CD4-positive, alpha-beta memory T cell (primary cell): ENCODE results near the gene C19orf53. TPM values are rescaled to one million over a fixed set of nuclear protein-coding genes. Genes with fewer than 3 reads are reported as not detected.
"Not testable (repeated sequence)": the region's sequence is repeated elsewhere in the genome, so short reads cannot be mapped to it uniquely, and the experiment has no call there.

ENCODE experiments used
- CTCF ChIA-PET: fragments of 350-600 bp; sonication (Branson Sonifier 250); formaldehyde crosslinking; loops from one replicate; lab custom pipeline; 2021; ENCODE audit warnings: inconsistent platforms; ENCODE audit not compliant: partially characterized antibody; lab: Charles Lee
- POLR2A ChIA-PET: fragments of 350-600 bp; sonication (Branson Sonifier 250); formaldehyde crosslinking; loops from one replicate; lab custom pipeline; 2021; ENCODE audit not compliant: partially characterized antibody; lab: Charles Lee
- DNase-seq, 5 donors: peaks; one replicate each; pipeline versions ENCODE4 v3.0.0 to v3.0.0-alpha.2; 2020 to 2022; ENCODE audit warnings: mixed read lengths in 1 of 5
- H3K27ac ChIP-seq: one replicate; pipeline ENCODE4 v1.7.0; 2013; ENCODE audit warnings: low read depth, low read length
- H3K27me3 ChIP-seq: 2 replicates; pipeline ENCODE4 v1.7.0; 2013; ENCODE audit warnings: mild to moderate bottlenecking, low read length, moderate library complexity; ENCODE audit not compliant: insufficient read depth
- H3K36me3 ChIP-seq: 2 replicates; pipeline ENCODE4 v1.7.0; 2013; ENCODE audit warnings: mild to moderate bottlenecking, low read length, moderate library complexity; ENCODE audit not compliant: insufficient read depth
- H3K4me1 ChIP-seq: 2 replicates; pipeline ENCODE4 v1.7.0; 2013; ENCODE audit warnings: mild to moderate bottlenecking, low read length, moderate library complexity; ENCODE audit not compliant: insufficient read depth
- H3K4me3 ChIP-seq, 2 donors: one replicate each; pipeline ENCODE4 v1.7.0; 2013; ENCODE audit warnings: low read length in 2 of 2, mild to moderate bottlenecking in 1 of 2
- H3K9me3 ChIP-seq, 2 donors: one replicate each; pipeline ENCODE4 v1.7.0; 2013; ENCODE audit warnings: low read length in 2 of 2, control low read depth in 1 of 2; ENCODE audit not compliant: control insufficient read depth in 1 of 2
- H3K27ac Mint-ChIP-seq, 7 donors: one replicate each; pipeline ENCODE4 v1.8.0; 2020 to 2021; ENCODE audit warnings: mixed read lengths in 7 of 7, mild to moderate bottlenecking in 6 of 7, inconsistent platforms in 3 of 7, moderate library complexity in 3 of 7
- H3K27me3 Mint-ChIP-seq, 2 donors: one replicate each; pipeline ENCODE4 v1.8.0; 2020 to 2021; ENCODE audit warnings: mixed read lengths in 2 of 2
- H3K36me3 Mint-ChIP-seq, 2 donors: one replicate each; pipeline ENCODE4 v1.8.0; 2020 to 2021; ENCODE audit warnings: mixed read lengths in 2 of 2, inconsistent platforms in 1 of 2, mild to moderate bottlenecking in 1 of 2
- H3K4me1 Mint-ChIP-seq, 4 donors: one replicate each; pipeline ENCODE4 v1.8.0; 2020 to 2021; ENCODE audit warnings: mixed read lengths in 4 of 4, mild to moderate bottlenecking in 1 of 4
- H3K4me3 Mint-ChIP-seq, 8 donors: one replicate each; pipeline ENCODE4 v1.8.0; 2020 to 2021; ENCODE audit warnings: mixed read lengths in 8 of 8, mild to moderate bottlenecking in 7 of 8, moderate library complexity in 6 of 8, inconsistent platforms in 3 of 8
- H3K9me3 Mint-ChIP-seq, 8 donors: one replicate each; pipeline ENCODE4 v1.8.0; 2020 to 2021; ENCODE audit warnings: mixed read lengths in 8 of 8, mild to moderate bottlenecking in 5 of 8, inconsistent platforms in 3 of 8, moderate library complexity in 1 of 8
- intact Hi-C: fragments of 100-400 bp; cut with micrococcal nuclease; formaldehyde crosslinking; loops from one replicate; pipeline ENCODE4 v1.15.1; 2023
- polyA plus RNA-seq, 2 donors: library from polyadenylated mRNA; unstranded; fragments of 300-500 nt; fragmentation: Illumina TruSeq; gene quantifications; one replicate each; pipeline ENCODE4 v1.2.3, GENCODE V29; 2021
- total RNA-seq, 2 experiments: library from RNA; stranded (reverse); gene quantifications; one replicate each; pipeline ENCODE4 v1.2.3, GENCODE V29; 2021

The C19orf53 gene
- total and polyA plus RNA-seq, 4 experiments from 2014 or later: 84.3 to 257 (median 146) TPM

GRCh38 chr19:13783565-13784500 lies 9.6 kb downstream of the C19orf53 start:
- POLR2A ChIA-PET: interaction anchor here (1.0 to 8.4 kb wide), 8 partner anchors 9 to 78 kb away, joined by 3 to 153 read pairs (median 5); partner anchors contain the start of gene ZSWIM4
- H3K9me3 ChIP-seq: no peaks in the 10 kb centered on the region
- Mint-ChIP-seq H3K4me3 (no peak overlapping the region), H3K36me3 (peaks cover 0 to 7% of the 10 kb centered on the region in 2 donors), H3K27ac (no peak overlapping the region), H3K27me3 (no peaks in the 10 kb centered on the region), H3K9me3 (no peaks in the 10 kb centered on the region), H3K4me1 (peaks cover 8 to 31% (median 19%) of the 10 kb centered on the region in 4 donors)
- H3K36me3 ChIP-seq: peaks cover 6% of the 10 kb centered on the region
- H3K4me1 ChIP-seq: peaks cover 32% of the 10 kb centered on the region
- DNase-seq: no peak
- no peak overlapping the region for H3K4me3 ChIP-seq
- no peak overlapping the region for H3K27ac ChIP-seq
- CTCF ChIA-PET: interaction anchor here (0.6 to 10.8 kb wide), 22 partner anchors 9 to 348 kb away, joined by 3 to 307 read pairs (median 4); partner anchors contain the start of genes C19orf53 and MRI1
- intact Hi-C loops: no loop called here
- H3K27me3 ChIP-seq: no peaks in the 10 kb centered on the region

GRCh38 chr19:13784731-13785452 lies 10.6 kb downstream of the C19orf53 start:
- POLR2A ChIA-PET: interaction anchor here (1.3 to 8.4 kb wide), 4 partner anchors 52 to 77 kb away, joined by 5 to 153 read pairs (median 62); no protein-coding TSS in a partner anchor
- Mint-ChIP-seq H3K4me3 (peak overlapping the region in 7 of 8 donors; percentile 21 to 70 (median 64)), H3K27ac (peak overlapping the region; percentile 12 to 91 (median 80))

GRCh38 chr19:13788991-13789390 lies 14.7 kb downstream of the C19orf53 start:
- H3K27me3 Mint-ChIP-seq: no peaks in the 10 kb centered on the region
- peaks cover 20 to 51% (median 31%) of the 10 kb centered on the region in 4 donors for H3K4me1 Mint-ChIP-seq
- no peaks in the 10 kb centered on the region for H3K36me3 ChIP-seq
- H3K27ac ChIP-seq: peak overlapping the region; percentile 54
- no peaks in the 10 kb centered on the region for H3K36me3 Mint-ChIP-seq
- intact Hi-C loops: no loop called here
- H3K9me3 ChIP-seq: no peaks in the 10 kb centered on the region
- H3K27ac Mint-ChIP-seq: peak overlapping the region; percentile 78 to 96 (median 94)
- POLR2A ChIA-PET: interaction anchor here (0.8 to 8.4 kb wide), 16 partner anchors 8 to 631 kb away, joined by 3 to 153 read pairs (median 9); partner anchors contain the start of genes C19orf53, DDX39A and MRI1
- peaks cover 48% of the 10 kb centered on the region for H3K4me1 ChIP-seq
- peak overlapping the region; percentile 62 to 95 (median 72) for H3K4me3 Mint-ChIP-seq
- H3K9me3 Mint-ChIP-seq: no peaks in the 10 kb centered on the region
- CTCF ChIA-PET: interaction anchor here (1.0 to 10.8 kb wide), 9 partner anchors 25 to 643 kb away, joined by 3 to 307 read pairs (median 4); partner anchors contain the start of genes MISP3 and MRI1
- H3K27me3 ChIP-seq: no peaks in the 10 kb centered on the region
- no peak overlapping the region for H3K4me3 ChIP-seq
- DNase-seq: peak; percentile 38 to 72 (median 50)

More at GRCh38 chr19:13784731-13785452, 10.6 kb downstream of the C19orf53 start:
- H3K27ac ChIP-seq: no peak overlapping the region
- H3K36me3 ChIP-seq: no peaks in the 10 kb centered on the region
- peaks cover 12 to 37% (median 24%) of the 10 kb centered on the region in 4 donors for H3K4me1 Mint-ChIP-seq
- no peaks in the 10 kb centered on the region for H3K36me3 Mint-ChIP-seq
- H3K27me3 ChIP-seq: no peaks in the 10 kb centered on the region
- CTCF ChIA-PET: interaction anchor here (0.6 to 10.8 kb wide), 23 partner anchors 10 to 347 kb away, joined by 3 to 307 read pairs (median 4); partner anchors contain the start of genes C19orf53 and MRI1
- no peak overlapping the region for H3K4me3 ChIP-seq
- peak; percentile 63 to 71 (median 66) for DNase-seq
- peaks cover 42% of the 10 kb centered on the region for H3K4me1 ChIP-seq
- no peaks in the 10 kb centered on the region for H3K9me3 Mint-ChIP-seq
- intact Hi-C loops: loop anchor here (1.0 kb wide), 1 partner anchor 77 kb away; no protein-coding TSS in a partner anchor
- no peaks in the 10 kb centered on the region for H3K9me3 ChIP-seq
- no peaks in the 10 kb centered on the region for H3K27me3 Mint-ChIP-seq

GRCh38 chr19:13790354-13790753 lies 16.1 kb downstream of the C19orf53 start:
- Histone ChIP-seq H3K27ac (no peak overlapping the region), H3K4me3 (no peak overlapping the region), H3K9me3 (no peaks in the 10 kb centered on the region), H3K4me1 (peaks cover 36% of the 10 kb centered on the region), H3K36me3 (no peaks in the 10 kb centered on the region), H3K27me3 (no peaks in the 10 kb centered on the region)
- Mint-ChIP-seq H3K36me3 (peaks cover 0 to 4% of the 10 kb centered on the region in 2 donors), H3K9me3 (peaks cover 0 to 2% (median 0%) of the 10 kb centered on the region in 8 donors), H3K4me1 (peaks cover 21 to 53% (median 36%) of the 10 kb centered on the region in 4 donors), H3K27me3 (no peaks in the 10 kb centered on the region), H3K27ac (peak overlapping the region; percentile 78 to 99 (median 95)), H3K4me3 (peak overlapping the region; percentile 10 to 84 (median 67))
- ChIA-PET POLR2A (interaction anchor here (1.5 to 8.4 kb wide), 9 partner anchors 16 to 629 kb away, joined by 3 to 153 read pairs (median 48); partner anchors contain the start of genes C19orf53 and DDX39A), CTCF (interaction anchor here (1.4 to 10.8 kb wide), 2 partner anchors 57 to 71 kb away, joined by 3 to 307 read pairs; no protein-coding TSS in a partner anchor)
- intact Hi-C loops: no loop called here
- DNase-seq: peak in 4 of 5 donors; percentile 36 to 53 (median 47)

DNA sequence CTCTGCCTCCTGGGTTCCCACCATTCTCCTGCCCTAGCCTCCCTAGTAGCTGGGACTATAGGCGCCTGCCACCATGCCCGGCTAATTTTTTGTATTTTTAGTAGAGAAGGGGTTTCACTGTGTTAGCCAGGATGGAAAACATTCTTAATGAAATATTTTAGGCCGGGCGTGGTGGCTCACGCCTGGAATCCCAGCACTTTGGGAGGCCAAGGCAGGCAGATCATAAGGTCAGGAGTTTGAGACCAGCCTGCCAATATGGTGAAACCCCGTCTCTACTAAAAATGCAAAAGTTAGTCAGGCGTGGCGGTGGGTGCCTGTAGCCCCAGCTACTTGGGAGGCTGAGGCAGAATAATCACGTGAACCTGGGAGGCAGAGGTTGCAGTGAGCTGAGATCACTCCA lies 19.1 kb downstream of the C19orf53 start:
- peak overlapping the region in 1 of 8 donors; percentile 82 for H3K4me3 Mint-ChIP-seq
- POLR2A ChIA-PET: interaction anchor here (1.2 to 8.3 kb wide), 3 partner anchors 44 to 65 kb away, joined by 4 to 119 read pairs (median 35); no protein-coding TSS in a partner anchor
- CTCF ChIA-PET: interaction anchor here (5.9 kb wide), 1 partner anchor 69 kb away, joined by 39 read pairs; no protein-coding TSS in a partner anchor
- H3K36me3 ChIP-seq, H3K9me3 ChIP-seq, H3K9me3 Mint-ChIP-seq, H3K27ac ChIP-seq, H3K4me3 ChIP-seq, H3K27me3 ChIP-seq, H3K27me3 Mint-ChIP-seq, intact Hi-C loops, DNase-seq, H3K36me3 Mint-ChIP-seq: not testable (repeated sequence)
- peaks cover 38% of the 10 kb centered on the region for H3K4me1 ChIP-seq
- peak overlapping the region in 3 of 7 donors; percentile 78 to 94 (median 91) for H3K27ac Mint-ChIP-seq
- peaks cover 25 to 52% (median 41%) of the 10 kb centered on the region in 4 donors for H3K4me1 Mint-ChIP-seq

- Mint-ChIP-seq H3K9me3 (peaks cover 0 to 2% (median 0%) of the 10 kb centered on the region in 8 donors), H3K27ac (peak overlapping the region; percentile 92 to 98 (median 95)), H3K27me3 (no peaks in the 10 kb centered on the region), H3K4me3 (peak overlapping the region; percentile 91 to 97 (median 96)), H3K36me3 (peaks cover 0 to 4% of the 10 kb centered on the region in 2 donors), H3K4me1 (peaks cover 22 to 42% (median 32%) of the 10 kb centered on the region in 4 donors)
- intact Hi-C loops: loop anchor here (2.0 kb wide), 2 partner anchors 44 to 52 kb away; no protein-coding TSS in a partner anchor
- Histone ChIP-seq H3K27ac (peak overlapping the region; percentile 53), H3K9me3 (no peaks in the 10 kb centered on the region), H3K36me3 (no peaks in the 10 kb centered on the region), H3K4me3 (peak overlapping the region; percentile 61 to 66), H3K27me3 (no peaks in the 10 kb centered on the region), H3K4me1 (peaks cover 28% of the 10 kb centered on the region)
- DNase-seq: peak in 2 of 5 donors; percentile 29 to 36
- ChIA-PET POLR2A (interaction anchor here (1.0 to 8.3 kb wide), 11 partner anchors 8 to 68 kb away, joined by 3 to 119 read pairs (median 6); partner anchors contain the start of genes C19orf53 and MRI1), CTCF (interaction anchor here (0.9 to 5.9 kb wide), 4 partner anchors 8 to 281 kb away, joined by 3 to 39 read pairs (median 3); no protein-coding TSS in a partner anchor)
These were observed 20.1 kb downstream of the C19orf53 start for GRCh38 chr19:13794398-13794756.
